Activated CD8-positive, alpha-beta T cell treated with anti-CD3 and anti-CD28 coated beads for 36 hours (primary cell): Measurements from ENCODE around the gene LPIN3. TPM values are rescaled to one million over a fixed set of nuclear protein-coding genes. Genes with fewer than 3 reads are reported as not detected.

ENCODE experiments used
- ATAC-seq: fragments of 200-7000 bp; cut with Tn5 transposase; one replicate; pipeline ENCODE4 v1.10.0; 2021; ENCODE audit warnings: mild to moderate bottlenecking, moderate library complexity
- CTCF ChIA-PET: fragments of 350-600 bp; sonication (Branson Sonifier 250); formaldehyde crosslinking; loops from one replicate; lab custom pipeline; 2021; ENCODE audit warnings: antibody characterized with exemption; lab: Charles Lee
- POLR2A ChIA-PET: fragments of 350-600 bp; sonication (Branson Sonifier 250); formaldehyde crosslinking; loops from one replicate; lab custom pipeline; 2021; ENCODE audit warnings: antibody characterized with exemption; lab: Charles Lee
- DNase-seq: peaks from one replicate; pipeline ENCODE4 v3.0.0-alpha.2; 2020
- H3K27ac Mint-ChIP-seq: one replicate; pipeline ENCODE4 v1.8.0; 2021; ENCODE audit warnings: mild to moderate bottlenecking, mixed read lengths
- H3K27me3 Mint-ChIP-seq: one replicate; pipeline ENCODE4 v1.8.0; 2021; ENCODE audit warnings: mixed read lengths
- H3K36me3 Mint-ChIP-seq: one replicate; pipeline ENCODE4 v1.8.0; 2021; ENCODE audit warnings: low read depth, mixed read lengths
- H3K4me1 Mint-ChIP-seq: one replicate; pipeline ENCODE4 v1.8.0; 2021; ENCODE audit warnings: low read depth, mixed read lengths
- H3K4me3 Mint-ChIP-seq: one replicate; pipeline ENCODE4 v1.8.0; 2021; ENCODE audit warnings: mild to moderate bottlenecking, moderate library complexity, mixed read lengths
- H3K9me3 Mint-ChIP-seq: one replicate; pipeline ENCODE4 v1.8.0; 2021; ENCODE audit warnings: mixed read lengths
- intact Hi-C: fragments of 100-400 bp; cut with micrococcal nuclease; formaldehyde crosslinking; loops from one replicate; pipeline ENCODE4 v1.10.0; 2022
- total RNA-seq, 2 experiments: library from RNA; stranded (reverse); gene quantifications; one replicate each; pipeline ENCODE4 v1.2.3, GENCODE V29; 2021
- TF ChIP-seq, protein P1 (sequence below): fragments of 200-600 bp; IDR thresholded peaks from one replicate; pipeline ENCODE4 v1.8.0; 2022; ENCODE audit warnings: antibody characterized with exemption, mild to moderate bottlenecking

LPIN3 gene
- total RNA-seq, 2 experiments from 2014 or later: 0.86 to 0.87 TPM

DNA sequence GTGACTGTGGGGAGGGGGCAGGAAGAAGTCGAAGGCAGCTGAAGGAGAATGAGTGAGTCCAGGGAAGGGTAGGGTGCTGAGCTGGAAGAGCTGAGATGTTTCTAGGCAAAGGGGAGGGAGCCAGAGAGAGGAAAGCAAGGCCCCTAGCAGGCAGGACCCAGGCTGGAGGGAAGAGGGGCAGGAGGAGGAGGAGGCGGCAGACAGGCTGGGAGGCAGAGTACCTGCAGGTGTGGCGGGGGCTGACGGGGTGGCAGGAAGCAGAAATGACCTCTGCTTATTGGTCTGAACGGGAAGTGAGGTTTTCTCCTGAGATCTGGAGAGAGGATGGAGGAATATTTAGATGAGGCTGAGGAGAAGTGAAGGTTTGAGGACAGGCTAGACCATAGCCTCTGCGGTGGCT is 36.7 kb downstream of the LPIN3 start:
- H3K27ac Mint-ChIP-seq: no peak overlapping the region
- ChIA-PET CTCF (no interaction called here), POLR2A (no interaction called here)
- peaks cover 1% of the 10 kb centered on the region for H3K9me3 Mint-ChIP-seq
- intact Hi-C loops: no loop called here
- TF ChIP-seq, protein P1, sequence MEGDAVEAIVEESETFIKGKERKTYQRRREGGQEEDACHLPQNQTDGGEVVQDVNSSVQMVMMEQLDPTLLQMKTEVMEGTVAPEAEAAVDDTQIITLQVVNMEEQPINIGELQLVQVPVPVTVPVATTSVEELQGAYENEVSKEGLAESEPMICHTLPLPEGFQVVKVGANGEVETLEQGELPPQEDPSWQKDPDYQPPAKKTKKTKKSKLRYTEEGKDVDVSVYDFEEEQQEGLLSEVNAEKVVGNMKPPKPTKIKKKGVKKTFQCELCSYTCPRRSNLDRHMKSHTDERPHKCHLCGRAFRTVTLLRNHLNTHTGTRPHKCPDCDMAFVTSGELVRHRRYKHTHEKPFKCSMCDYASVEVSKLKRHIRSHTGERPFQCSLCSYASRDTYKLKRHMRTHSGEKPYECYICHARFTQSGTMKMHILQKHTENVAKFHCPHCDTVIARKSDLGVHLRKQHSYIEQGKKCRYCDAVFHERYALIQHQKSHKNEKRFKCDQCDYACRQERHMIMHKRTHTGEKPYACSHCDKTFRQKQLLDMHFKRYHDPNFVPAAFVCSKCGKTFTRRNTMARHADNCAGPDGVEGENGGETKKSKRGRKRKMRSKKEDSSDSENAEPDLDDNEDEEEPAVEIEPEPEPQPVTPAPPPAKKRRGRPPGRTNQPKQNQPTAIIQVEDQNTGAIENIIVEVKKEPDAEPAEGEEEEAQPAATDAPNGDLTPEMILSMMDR: no peak
- no peaks in the 10 kb centered on the region for H3K36me3 Mint-ChIP-seq
- DNase-seq (no peak), ATAC-seq (no peak)
- H3K4me1 Mint-ChIP-seq: no peaks in the 10 kb centered on the region
- H3K4me3 Mint-ChIP-seq: no peak overlapping the region
- peaks cover 29% of the 10 kb centered on the region for H3K27me3 Mint-ChIP-seq

DNA sequence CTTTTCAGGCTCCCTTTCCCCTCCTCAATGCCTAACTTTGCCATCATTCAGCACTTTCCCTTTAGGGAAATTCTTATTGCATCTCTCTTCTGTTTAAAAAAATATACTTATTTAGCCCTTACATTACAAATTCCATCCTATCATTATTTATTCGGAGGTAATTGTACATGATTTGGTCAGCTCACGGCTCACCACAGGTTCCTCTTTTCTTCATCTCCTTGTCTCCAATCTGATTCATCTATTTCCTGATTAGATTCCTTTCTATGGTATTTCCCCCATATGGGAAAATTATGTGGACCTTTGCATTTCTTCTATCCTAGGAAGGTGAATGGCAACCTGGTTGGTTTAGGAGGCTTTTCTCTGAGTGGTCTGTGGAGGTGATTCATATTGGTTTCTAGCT is 38.9 kb downstream of the LPIN3 start:
- ATAC-seq: no peak
- peaks cover 20% of the 10 kb centered on the region for H3K27me3 Mint-ChIP-seq
- POLR2A ChIA-PET: interaction anchor here (0.7 kb wide), 1 partner anchor 112 kb away, joined by 3 read pairs; no protein-coding TSS in a partner anchor
- intact Hi-C loops: no loop called here
- no peaks in the 10 kb centered on the region for H3K36me3 Mint-ChIP-seq
- TF ChIP-seq, protein P1: no peak
- no peak for DNase-seq
- no peaks in the 10 kb centered on the region for H3K9me3 Mint-ChIP-seq
- no peak overlapping the region for H3K27ac Mint-ChIP-seq
- CTCF ChIA-PET: no interaction called here
- H3K4me3 Mint-ChIP-seq: no peak overlapping the region
- no peaks in the 10 kb centered on the region for H3K4me1 Mint-ChIP-seq

DNA sequence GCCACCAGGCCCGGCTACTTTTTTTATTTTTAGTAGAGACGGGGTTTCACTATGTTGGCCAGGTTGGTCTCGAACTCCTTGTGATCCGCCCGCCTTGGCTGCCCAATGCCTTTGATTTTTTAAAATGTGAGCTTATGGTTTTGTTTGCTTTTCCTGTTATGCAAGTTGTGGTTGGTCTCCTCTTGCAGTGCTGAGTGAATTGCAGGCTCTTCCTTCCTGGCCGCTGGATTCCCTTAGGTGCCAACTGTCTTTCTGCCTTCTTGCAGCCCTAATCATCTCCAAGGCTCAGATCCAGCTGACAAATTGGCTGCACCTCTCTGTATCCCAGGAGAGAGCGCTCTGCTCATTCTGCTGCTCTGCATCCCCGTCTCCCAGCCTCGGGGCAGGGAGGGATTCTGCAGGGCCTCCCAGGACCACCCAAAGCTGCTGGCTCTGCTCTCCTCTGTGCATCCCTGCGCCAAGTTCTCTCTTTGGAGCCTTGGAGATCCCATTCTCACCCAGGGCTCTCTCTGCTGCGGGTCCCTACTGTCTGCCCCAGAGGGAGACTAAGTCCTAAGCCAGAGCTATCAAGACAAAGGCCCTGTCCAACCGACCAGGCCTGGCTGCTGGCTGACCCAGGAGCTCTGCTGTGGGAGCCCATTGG is 40.1 kb downstream of the LPIN3 start:
- Mint-ChIP-seq H3K4me3 (no peak overlapping the region), H3K36me3 (no peaks in the 10 kb centered on the region), H3K27ac (no peak overlapping the region), H3K27me3 (peaks cover 20% of the 10 kb centered on the region), H3K9me3 (no peaks in the 10 kb centered on the region), H3K4me1 (no peaks in the 10 kb centered on the region)
- DNase-seq: no peak
- intact Hi-C loops: no loop called here
- ChIA-PET CTCF (no interaction called here), POLR2A (no interaction called here)
- TF ChIP-seq, protein P1: no peak
- no peak for ATAC-seq

DNA sequence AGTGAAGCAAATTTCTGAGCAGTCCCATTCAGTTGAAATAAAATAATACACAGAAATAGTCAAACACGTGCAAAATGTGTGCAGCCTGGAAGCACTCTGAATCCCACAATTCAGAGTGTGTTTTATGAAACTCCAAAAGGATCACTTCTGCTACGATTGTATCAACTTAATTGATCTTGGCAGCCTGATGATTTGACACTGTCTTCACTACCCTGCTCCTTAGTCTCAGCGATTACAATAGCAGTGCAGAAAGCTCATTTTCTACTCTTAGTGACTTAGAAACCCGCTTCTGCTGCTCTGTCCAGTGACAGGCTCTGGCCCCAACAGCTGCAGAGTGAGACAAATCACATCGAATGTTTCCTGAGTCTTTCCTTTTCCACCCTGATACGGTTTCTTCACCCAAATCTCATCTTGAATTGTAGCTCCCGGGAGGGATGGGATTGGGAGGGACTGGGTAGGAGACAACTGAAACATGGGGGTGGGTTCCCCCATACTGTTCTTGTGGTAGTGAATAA is 42.2 kb downstream of the LPIN3 start:
- ChIA-PET POLR2A (interaction anchor here (1.2 kb wide), 1 partner anchor 11 kb away, joined by 3 read pairs; no protein-coding TSS in a partner anchor), CTCF (no interaction called here)
- Mint-ChIP-seq H3K4me1 (no peaks in the 10 kb centered on the region), H3K9me3 (no peaks in the 10 kb centered on the region), H3K27ac (no peak overlapping the region), H3K36me3 (no peaks in the 10 kb centered on the region), H3K27me3 (peaks cover 7% of the 10 kb centered on the region), H3K4me3 (no peak overlapping the region)
- DNase-seq: no peak
- intact Hi-C loops: no loop called here
- no peak for ATAC-seq
- TF ChIP-seq, protein P1: no peak
